ENCODE results near the gene GPR61. TPM values are rescaled to one million over a fixed set of nuclear protein-coding genes. Genes with fewer than 3 reads are reported as not detected.

The GPR61 gene
- total and polyA plus RNA-seq, 2 donors, result 0.07 to 0.42 TPM

- WGBS, result 100% methylated on average over 2 of the region's 2 CpGs
- Histone ChIP-seq H3K4me3 (ENCODE audit: low read length in 2 of 2) (no peak overlapping the region), H3K27ac (ENCODE audit: low read depth in 1 of 2, low read length in 1 of 2) (no peak overlapping the region), H3K9me3 (ENCODE audit: control insufficient read depth in 2 of 2, insufficient read depth in 1 of 2, low read length in 1 of 2) (no peaks in the 10 kb centered on the region), H3K27me3 (ENCODE audit: control insufficient read depth in 2 of 2, insufficient read depth in 1 of 2, low read length in 1 of 2) (no peaks in the 10 kb centered on the region), H3K4me1 (ENCODE audit: control insufficient read depth in 2 of 2, insufficient read depth in 2 of 2, low read length in 2 of 2) (peaks cover 0 to 5% of the 10 kb centered on the region in 2 donors), H3K36me3 (ENCODE audit: control insufficient read depth in 2 of 2, insufficient read depth in 2 of 2, low read length in 1 of 2) (no peaks in the 10 kb centered on the region)
- no peak for DNase-seq (ENCODE audit: low read depth in 6 of 9, low spot score in 9 of 9)
These were observed 16.9 kb downstream of the GPR61 start for GRCh38 chr1:109556563-109556962.

- Histone ChIP-seq H3K4me1 (ENCODE audit: control insufficient read depth in 2 of 2, insufficient read depth in 2 of 2, low read length in 2 of 2) (peaks cover 0 to 5% of the 10 kb centered on the region in 2 donors), H3K4me3 (ENCODE audit: low read length in 2 of 2) (no peak overlapping the region), H3K27ac (ENCODE audit: low read depth in 1 of 2, low read length in 1 of 2) (no peak overlapping the region), H3K9me3 (ENCODE audit: control insufficient read depth in 2 of 2, insufficient read depth in 1 of 2, low read length in 1 of 2) (no peaks in the 10 kb centered on the region), H3K36me3 (ENCODE audit: control insufficient read depth in 2 of 2, insufficient read depth in 2 of 2, low read length in 1 of 2) (no peaks in the 10 kb centered on the region), H3K27me3 (ENCODE audit: control insufficient read depth in 2 of 2, insufficient read depth in 1 of 2, low read length in 1 of 2) (no peaks in the 10 kb centered on the region)
- no peak for DNase-seq (ENCODE audit: low read depth in 6 of 9, low spot score in 9 of 9)
- over 99% methylated on average over 5 of the region's 5 CpGs for WGBS
These were observed 17.8 kb downstream of the GPR61 start for GRCh38 chr1:109557520-109557919.

GRCh38 chr1:109559995-109560394 lies 20.3 kb downstream of the GPR61 start:
- Histone ChIP-seq H3K4me3 (ENCODE audit: low read length in 2 of 2) (no peak overlapping the region), H3K9me3 (ENCODE audit: control insufficient read depth in 2 of 2, insufficient read depth in 1 of 2, low read length in 1 of 2) (no peaks in the 10 kb centered on the region), H3K4me1 (ENCODE audit: control insufficient read depth in 2 of 2, insufficient read depth in 2 of 2, low read length in 2 of 2) (peaks cover 8 to 21% of the 10 kb centered on the region in 2 donors), H3K36me3 (ENCODE audit: control insufficient read depth in 2 of 2, insufficient read depth in 2 of 2, low read length in 1 of 2) (no peaks in the 10 kb centered on the region), H3K27ac (ENCODE audit: low read depth in 1 of 2, low read length in 1 of 2) (no peak overlapping the region), H3K27me3 (ENCODE audit: control insufficient read depth in 2 of 2, insufficient read depth in 1 of 2, low read length in 1 of 2) (no peaks in the 10 kb centered on the region)
- DNase-seq (ENCODE audit: low read depth in 6 of 9, low spot score in 9 of 9), result no peak

- no peaks in the 10 kb centered on the region for H3K27me3 ChIP-seq (ENCODE audit: control insufficient read depth in 2 of 2, insufficient read depth in 1 of 2, low read length in 1 of 2)
- H3K36me3 ChIP-seq (ENCODE audit: control insufficient read depth in 2 of 2, insufficient read depth in 2 of 2, low read length in 1 of 2), result no peaks in the 10 kb centered on the region
- peak overlapping the region in 1 of 2 donors; percentile 12 for H3K4me3 ChIP-seq (ENCODE audit: low read length in 2 of 2)
- peak in 6 of 9 donors; percentile 7 to 70 (median 46) for DNase-seq (ENCODE audit: low read depth in 6 of 9, low spot score in 9 of 9)
- H3K9me3 ChIP-seq (ENCODE audit: control insufficient read depth in 2 of 2, insufficient read depth in 1 of 2, low read length in 1 of 2), result no peaks in the 10 kb centered on the region
- H3K4me1 ChIP-seq (ENCODE audit: control insufficient read depth in 2 of 2, insufficient read depth in 2 of 2, low read length in 2 of 2), result peaks cover 8 to 22% of the 10 kb centered on the region in 2 donors
- H3K27ac ChIP-seq (ENCODE audit: low read depth in 1 of 2, low read length in 1 of 2), result peak overlapping the region; percentile 6 to 93
- WGBS, result 79% methylated on average over 7 of the region's 7 CpGs
These were observed 24.7 kb downstream of the GPR61 start for GRCh38 chr1:109564194-109564878.

- WGBS, result 97% methylated on average over 3 of the region's 3 CpGs
- Histone ChIP-seq H3K4me3 (ENCODE audit: low read length in 2 of 2) (no peak overlapping the region), H3K27ac (ENCODE audit: low read depth in 1 of 2, low read length in 1 of 2) (peak overlapping the region in 1 of 2 donors; percentile 46), H3K36me3 (ENCODE audit: control insufficient read depth in 2 of 2, insufficient read depth in 2 of 2, low read length in 1 of 2) (no peaks in the 10 kb centered on the region), H3K27me3 (ENCODE audit: control insufficient read depth in 2 of 2, insufficient read depth in 1 of 2, low read length in 1 of 2) (no peaks in the 10 kb centered on the region), H3K9me3 (ENCODE audit: control insufficient read depth in 2 of 2, insufficient read depth in 1 of 2, low read length in 1 of 2) (no peaks in the 10 kb centered on the region), H3K4me1 (ENCODE audit: control insufficient read depth in 2 of 2, insufficient read depth in 2 of 2, low read length in 2 of 2) (peaks cover 8 to 21% of the 10 kb centered on the region in 2 donors)
- DNase-seq (ENCODE audit: low read depth in 6 of 9, low spot score in 9 of 9), result no peak
These were observed 25.6 kb downstream of the GPR61 start for GRCh38 chr1:109565241-109565640.

- Histone ChIP-seq H3K4me1 (ENCODE audit: control insufficient read depth in 2 of 2, insufficient read depth in 2 of 2, low read length in 2 of 2) (peaks cover 8 to 17% of the 10 kb centered on the region in 2 donors), H3K27ac (ENCODE audit: low read depth in 1 of 2, low read length in 1 of 2) (no peak overlapping the region), H3K36me3 (ENCODE audit: control insufficient read depth in 2 of 2, insufficient read depth in 2 of 2, low read length in 1 of 2) (no peaks in the 10 kb centered on the region), H3K4me3 (ENCODE audit: low read length in 2 of 2) (no peak overlapping the region), H3K9me3 (ENCODE audit: control insufficient read depth in 2 of 2, insufficient read depth in 1 of 2, low read length in 1 of 2) (no peaks in the 10 kb centered on the region), H3K27me3 (ENCODE audit: control insufficient read depth in 2 of 2, insufficient read depth in 1 of 2, low read length in 1 of 2) (no peaks in the 10 kb centered on the region)
- 98% methylated on average over 1 of the region's 1 CpG for WGBS
- no peak for DNase-seq (ENCODE audit: low read depth in 6 of 9, low spot score in 9 of 9)
These were observed 27.3 kb downstream of the GPR61 start for GRCh38 chr1:109566982-109567381.

- no peaks in the 10 kb centered on the region for H3K9me3 ChIP-seq (ENCODE audit: control insufficient read depth in 2 of 2, insufficient read depth in 1 of 2, low read length in 1 of 2)
- H3K4me3 ChIP-seq (ENCODE audit: low read length in 2 of 2), result no peak overlapping the region
- WGBS, result 99% methylated on average over 4 of the region's 4 CpGs
- H3K27me3 ChIP-seq (ENCODE audit: control insufficient read depth in 2 of 2, insufficient read depth in 1 of 2, low read length in 1 of 2), result no peaks in the 10 kb centered on the region
- DNase-seq (ENCODE audit: low read depth in 6 of 9, low spot score in 9 of 9), result no peak
- no peak overlapping the region for H3K27ac ChIP-seq (ENCODE audit: low read depth in 1 of 2, low read length in 1 of 2)
- H3K4me1 ChIP-seq (ENCODE audit: control insufficient read depth in 2 of 2, insufficient read depth in 2 of 2, low read length in 2 of 2), result peaks cover 6 to 14% of the 10 kb centered on the region in 2 donors
- H3K36me3 ChIP-seq (ENCODE audit: control insufficient read depth in 2 of 2, insufficient read depth in 2 of 2, low read length in 1 of 2), result no peaks in the 10 kb centered on the region
These were observed 28.4 kb downstream of the GPR61 start for GRCh38 chr1:109567877-109568672.

GRCh38 chr1:109569323-109569722 lies 29.7 kb downstream of the GPR61 start:
- DNase-seq (ENCODE audit: low read depth in 6 of 9, low spot score in 9 of 9), result no peak
- WGBS, result 95% methylated on average over 1 of the region's 1 CpG
- no peak overlapping the region for H3K27ac ChIP-seq (ENCODE audit: low read depth in 1 of 2, low read length in 1 of 2)

GRCh38 chr1:109570414-109570813 lies 30.7 kb downstream of the GPR61 start:
- H3K36me3 ChIP-seq (ENCODE audit: control insufficient read depth in 2 of 2, insufficient read depth in 2 of 2, low read length in 1 of 2), result no peaks in the 10 kb centered on the region
- H3K27me3 ChIP-seq (ENCODE audit: control insufficient read depth in 2 of 2, insufficient read depth in 1 of 2, low read length in 1 of 2), result no peaks in the 10 kb centered on the region
- H3K4me3 ChIP-seq (ENCODE audit: low read length in 2 of 2), result no peak overlapping the region
- 93% methylated on average over 3 of the region's 3 CpGs for WGBS
- H3K4me1 ChIP-seq (ENCODE audit: control insufficient read depth in 2 of 2, insufficient read depth in 2 of 2, low read length in 2 of 2), result no peaks in the 10 kb centered on the region
- DNase-seq (ENCODE audit: low read depth in 6 of 9, low spot score in 9 of 9), result no peak
- no peak overlapping the region for H3K27ac ChIP-seq (ENCODE audit: low read depth in 1 of 2, low read length in 1 of 2)
- no peaks in the 10 kb centered on the region for H3K9me3 ChIP-seq (ENCODE audit: control insufficient read depth in 2 of 2, insufficient read depth in 1 of 2, low read length in 1 of 2)

More at GRCh38 chr1:109569323-109569722, 29.7 kb downstream of the GPR61 start:
- no peaks in the 10 kb centered on the region for H3K9me3 ChIP-seq (ENCODE audit: control insufficient read depth in 2 of 2, insufficient read depth in 1 of 2, low read length in 1 of 2)
- no peak overlapping the region for H3K4me3 ChIP-seq (ENCODE audit: low read length in 2 of 2)
- H3K4me1 ChIP-seq (ENCODE audit: control insufficient read depth in 2 of 2, insufficient read depth in 2 of 2, low read length in 2 of 2), result peaks cover 3 to 8% of the 10 kb centered on the region in 2 donors
- H3K36me3 ChIP-seq (ENCODE audit: control insufficient read depth in 2 of 2, insufficient read depth in 2 of 2, low read length in 1 of 2), result no peaks in the 10 kb centered on the region
- H3K27me3 ChIP-seq (ENCODE audit: control insufficient read depth in 2 of 2, insufficient read depth in 1 of 2, low read length in 1 of 2), result no peaks in the 10 kb centered on the region
